Measurements from ENCODE around the gene NDST1. TPM values are rescaled to one million over a fixed set of nuclear protein-coding genes. Genes with fewer than 3 reads are reported as not detected.

NDST1 gene
- total and polyA plus RNA-seq, 10 of the 15 experiments (the other 5 are each of a cell fraction or from before 2014, with no cell fraction given): 0.20 to 53.5 (median 12.9) TPM

DNA sequence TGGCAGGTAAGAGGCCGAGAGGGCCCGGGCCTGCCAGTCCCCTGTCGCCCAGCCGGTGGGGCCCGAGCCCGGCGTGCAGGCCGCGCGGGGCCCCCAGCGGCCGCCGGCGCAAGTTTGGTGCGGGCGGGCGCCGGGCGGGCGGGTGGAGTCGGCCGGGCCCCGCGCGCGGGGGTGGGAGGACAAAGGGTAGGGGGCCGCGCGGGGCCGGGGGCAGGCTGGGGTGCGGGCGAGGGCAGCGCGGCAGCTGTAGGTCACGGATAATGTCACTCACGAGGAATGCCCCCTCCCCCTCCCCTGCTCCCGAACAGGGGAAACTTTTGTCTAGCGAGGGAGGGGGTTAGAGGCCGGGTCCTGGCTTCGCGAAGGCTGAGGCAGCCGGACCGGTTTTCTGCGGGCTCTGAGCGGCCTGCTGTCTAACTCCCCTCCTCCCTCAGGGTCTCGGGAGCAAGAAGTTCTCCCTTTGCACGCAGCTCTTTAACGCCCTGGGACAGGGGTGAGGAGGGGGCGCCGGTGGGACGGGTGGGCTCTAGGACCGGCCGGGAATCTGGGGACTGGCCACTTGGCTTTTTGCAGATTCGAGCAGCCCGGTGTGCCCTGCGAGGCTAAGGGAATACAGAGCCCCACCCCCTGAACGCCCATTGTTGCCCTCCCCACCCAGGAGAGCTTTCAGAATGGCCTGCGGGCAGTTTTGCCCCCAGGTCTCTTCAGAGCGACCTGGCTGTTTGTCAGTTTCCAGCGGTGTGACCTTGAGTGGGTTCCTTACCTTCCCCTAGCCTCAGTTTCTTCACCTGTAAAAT lies 21.3 kb upstream of the NDST1 start:
- Histone ChIP-seq H3K9me3 (replicated peaks; ENCODE audit: control insufficient read depth, insufficient read depth, low read length) (no peaks in the 10 kb centered on the region), H3K4me2 (ENCODE audit: control insufficient read depth, insufficient read depth) (peak overlapping the region; percentile 91), H2AFZ (ENCODE audit: control insufficient read depth, low read depth, low read length) (peak overlapping the region; percentile 68), H3K79me2 (ENCODE audit: control insufficient read depth, insufficient read depth, low read length) (peaks cover 58% of the 10 kb centered on the region), H3K27ac (ENCODE audit: control insufficient read depth, insufficient read depth) (peak overlapping the region; percentile 72), H3K9ac (ENCODE audit: control insufficient read depth, insufficient read depth, low read length) (peak overlapping the region; percentile 80), H3K4me3 (peak overlapping the region; percentile 88), H3K27me3 (replicated peaks in 1 of 2; ENCODE audit: control insufficient read depth in 2 of 2, insufficient read depth in 2 of 2, low read length in 1 of 2) (no peaks in the 10 kb centered on the region), H3K4me1 (ENCODE audit: control insufficient read depth, insufficient read depth, low read length) (peaks cover 47% of the 10 kb centered on the region), H3K36me3 (ENCODE audit: control insufficient read depth in 2 of 2, insufficient read depth in 2 of 2, low read length in 1 of 2) (0 out of 4 replicates have a peak, but pooled peaks cover 0 to 1% of the 10 kb centered on the region in 2 experiments), H4K20me1 (ENCODE audit: control insufficient read depth, insufficient read depth) (no peaks in the 10 kb centered on the region)
- CTCF ChIA-PET: interaction anchor here (0.8 to 8.4 kb wide), 11 partner anchors 9 to 88 kb away, joined by 3 to 132 read pairs (median 4); no protein-coding TSS in a partner anchor
- SMC1A ChIA-PET (ENCODE audit: uncharacterized antibody, unreplicated experiment): interaction anchor here (0.6 to 6.5 kb wide), 8 partner anchors 8 to 684 kb away, joined by 3 to 65 read pairs (median 6); partner anchors contain the start of gene RPS14
- WGBS (ENCODE audit: insufficient coverage, insufficient replicate concordance, low lambda C conversion rate, missing lambda C conversion rate): 2% methylated on average over 30 of the region's 60 CpGs
- intact Hi-C loops (cut with micrococcal nuclease; ENCODE audit: unreplicated experiment): loop anchor here (2.0 to 10.0 kb wide), 3 partner anchors 26 to 298 kb away; no protein-coding TSS in a partner anchor
- FAIRE-seq (no peak), DNase-seq (ENCODE audit: low read depth, low spot score) (no peak), ATAC-seq (peak; percentile 35)
- in situ Hi-C loops (cut with MboI): no loop called here
- RAD21 ChIA-PET (ENCODE audit: unreplicated experiment): interaction anchor here (0.5 to 10.2 kb wide), 11 partner anchors 11 to 360 kb away, joined by 3 to 143 read pairs (median 3); partner anchors contain the start of gene IRGM
- BruUV-seq (replicated peaks): no TSS peak
- POLR2A ChIA-PET: interaction anchor here (0.6 to 1.9 kb wide), 13 partner anchors 8 to 607 kb away, joined by 3 to 11 read pairs (median 4); partner anchors contain the start of genes CD74, DCTN4 and RPS14
- no peak for TF ChIP-seq CREM (IDR thresholded peaks at IDR 0.05; ENCODE audit: low read depth)
- TF ChIP-seq ZNF217 (IDR thresholded peaks at IDR 0.05): peak; percentile 17; the same call in 1 of the 2 replicates
- TF ChIP-seq HDAC2 (IDR thresholded peaks at IDR 0.05): no peak
- no peak for TF ChIP-seq RB1 (IDR thresholded peaks at IDR 0.05; ENCODE audit: borderline replicate concordance)
- no peak for TF ChIP-seq ATF7 (IDR thresholded peaks at IDR 0.05; ENCODE audit: low read depth)
- TF ChIP-seq ETV6 (conservative IDR thresholded peaks at IDR 0.05 in 1 of 2, IDR thresholded peaks at IDR 0.05 in 1 of 2; ENCODE audit: borderline replicate concordance in 1 of 2, low read depth in 1 of 2): no peak
- no peak for TF ChIP-seq FOS (IDR thresholded peaks at IDR 0.05; ENCODE audit: borderline replicate concordance, extremely low read depth, insufficient read length)
- no peak for TF ChIP-seq TARDBP (IDR thresholded peaks at IDR 0.05; ENCODE audit: borderline replicate concordance)
- no peak for TF ChIP-seq BCL11A (IDR thresholded peaks at IDR 0.05; ENCODE audit: low read depth, low read length)
- TF ChIP-seq, protein P1, sequence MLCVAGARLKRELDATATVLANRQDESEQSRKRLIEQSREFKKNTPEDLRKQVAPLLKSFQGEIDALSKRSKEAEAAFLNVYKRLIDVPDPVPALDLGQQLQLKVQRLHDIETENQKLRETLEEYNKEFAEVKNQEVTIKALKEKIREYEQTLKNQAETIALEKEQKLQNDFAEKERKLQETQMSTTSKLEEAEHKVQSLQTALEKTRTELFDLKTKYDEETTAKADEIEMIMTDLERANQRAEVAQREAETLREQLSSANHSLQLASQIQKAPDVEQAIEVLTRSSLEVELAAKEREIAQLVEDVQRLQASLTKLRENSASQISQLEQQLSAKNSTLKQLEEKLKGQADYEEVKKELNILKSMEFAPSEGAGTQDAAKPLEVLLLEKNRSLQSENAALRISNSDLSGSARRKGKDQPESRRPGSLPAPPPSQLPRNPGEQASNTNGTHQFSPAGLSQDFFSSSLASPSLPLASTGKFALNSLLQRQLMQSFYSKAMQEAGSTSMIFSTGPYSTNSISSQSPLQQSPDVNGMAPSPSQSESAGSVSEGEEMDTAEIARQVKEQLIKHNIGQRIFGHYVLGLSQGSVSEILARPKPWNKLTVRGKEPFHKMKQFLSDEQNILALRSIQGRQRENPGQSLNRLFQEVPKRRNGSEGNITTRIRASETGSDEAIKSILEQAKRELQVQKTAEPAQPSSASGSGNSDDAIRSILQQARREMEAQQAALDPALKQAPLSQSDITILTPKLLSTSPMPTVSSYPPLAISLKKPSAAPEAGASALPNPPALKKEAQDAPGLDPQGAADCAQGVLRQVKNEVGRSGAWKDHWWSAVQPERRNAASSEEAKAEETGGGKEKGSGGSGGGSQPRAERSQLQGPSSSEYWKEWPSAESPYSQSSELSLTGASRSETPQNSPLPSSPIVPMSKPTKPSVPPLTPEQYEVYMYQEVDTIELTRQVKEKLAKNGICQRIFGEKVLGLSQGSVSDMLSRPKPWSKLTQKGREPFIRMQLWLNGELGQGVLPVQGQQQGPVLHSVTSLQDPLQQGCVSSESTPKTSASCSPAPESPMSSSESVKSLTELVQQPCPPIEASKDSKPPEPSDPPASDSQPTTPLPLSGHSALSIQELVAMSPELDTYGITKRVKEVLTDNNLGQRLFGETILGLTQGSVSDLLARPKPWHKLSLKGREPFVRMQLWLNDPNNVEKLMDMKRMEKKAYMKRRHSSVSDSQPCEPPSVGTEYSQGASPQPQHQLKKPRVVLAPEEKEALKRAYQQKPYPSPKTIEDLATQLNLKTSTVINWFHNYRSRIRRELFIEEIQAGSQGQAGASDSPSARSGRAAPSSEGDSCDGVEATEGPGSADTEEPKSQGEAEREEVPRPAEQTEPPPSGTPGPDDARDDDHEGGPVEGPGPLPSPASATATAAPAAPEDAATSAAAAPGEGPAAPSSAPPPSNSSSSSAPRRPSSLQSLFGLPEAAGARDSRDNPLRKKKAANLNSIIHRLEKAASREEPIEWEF (IDR thresholded peaks at IDR 0.05; ENCODE audit: insufficient replicate concordance, low read depth, low read length): no peak
- peak; percentile 29 for TF ChIP-seq MEF2B (IDR thresholded peaks at IDR 0.05; ENCODE audit: partially characterized antibody, poor library complexity, severe bottlenecking)
- TF ChIP-seq WRNIP1 (IDR thresholded peaks at IDR 0.05; ENCODE audit: borderline replicate concordance, low read depth, low read length): no peak
- no peak for TF ChIP-seq ZNF622 (IDR thresholded peaks at IDR 0.05)
- no peak for TF ChIP-seq TBL1XR1 (IDR thresholded peaks at IDR 0.05; ENCODE audit: low read depth, low read length)
- TF ChIP-seq SIX5 (IDR thresholded peaks at IDR 0.05; ENCODE audit: low read depth, low read length, severe bottlenecking): no peak
- no peak for TF ChIP-seq MEF2A (IDR thresholded peaks at IDR 0.05; ENCODE audit: insufficient read depth, low read depth, low read length)
- TF ChIP-seq RELA (IDR thresholded peaks at IDR 0.05; ENCODE audit: borderline replicate concordance, partially characterized antibody): no peak
- no peak for TF ChIP-seq TCF3 (IDR thresholded peaks at IDR 0.05; ENCODE audit: borderline replicate concordance, insufficient read depth, low read depth, low read length)
- peak; percentile 27; the same call in 1 of the 2 replicates for TF ChIP-seq GATAD2B (conservative IDR thresholded peaks at IDR 0.05; ENCODE audit: low read depth)

All from GM12878 (cell line).